ENCODE data around the gene TRIB2.
A peak's percentile ranks its signal among the peaks of the same experiment; 100 is the strongest.

TRIB2 gene

GRCh38 chr2:12701786-12702167 lies 15.0 kb upstream of the TRIB2 start:
- DNase-seq = no peak

GRCh38 chr2:12702168-12703121 lies 14.3 kb upstream of the TRIB2 start:
- peak; percentile 24 for DNase-seq

- DNase-seq = no peak
Measured at GRCh38 chr2:12704378-12704777, 12.4 kb upstream of the TRIB2 start.

GRCh38 chr2:12705230-12705629 lies 11.5 kb upstream of the TRIB2 start:
- DNase-seq = no peak

- no peak for DNase-seq
Measured at GRCh38 chr2:12705742-12706141, 11.0 kb upstream of the TRIB2 start.

- no peak for DNase-seq
Measured at GRCh38 chr2:12708508-12709206, 8.1 kb upstream of the TRIB2 start.

- DNase-seq = no peak
Measured at GRCh38 chr2:12709207-12709522, 7.6 kb upstream of the TRIB2 start.

GRCh38 chr2:12710301-12710700 lies 6.4 kb upstream of the TRIB2 start:
- DNase-seq = no peak

- no peak for DNase-seq
Measured at GRCh38 chr2:12711339-12711738, 5.4 kb upstream of the TRIB2 start.

GRCh38 chr2:12712881-12713280 lies 3.9 kb upstream of the TRIB2 start:
- DNase-seq = no peak

- no peak for DNase-seq
Measured at GRCh38 chr2:12714391-12715221, 2.1 kb upstream of the TRIB2 start.

- no peak for DNase-seq
Measured at GRCh38 chr2:12715258-12716031, 1.3 kb upstream of the TRIB2 start.

- DNase-seq = peak; percentile 82
Measured at GRCh38 chr2:12716032-12716281, 779 bp upstream of the TRIB2 start.

GRCh38 chr2:12717191-12718014 lies 667 bp downstream of the TRIB2 start:
- peak; percentile 52 for DNase-seq

GRCh38 chr2:12718015-12718671 lies 1.4 kb downstream of the TRIB2 start:
- peak; percentile 41 for DNase-seq

- peak; percentile 50 for DNase-seq
Measured at GRCh38 chr2:12718711-12719399, 2.1 kb downstream of the TRIB2 start.

GRCh38 chr2:12719400-12720277 lies 2.9 kb downstream of the TRIB2 start:
- no peak for DNase-seq

- no peak for DNase-seq
Measured at GRCh38 chr2:12720278-12720620, 3.5 kb downstream of the TRIB2 start.

- no peak for DNase-seq
Measured at GRCh38 chr2:12720754-12721378, 4.1 kb downstream of the TRIB2 start.

Data from stimulated activated CD4-positive, alpha-beta T cell treated with anti-CD3 and anti-CD28 coated beads, Interleukin-4, amount 100 ng/mL, for 1 hour (primary cell).